ENCODE results near the gene ATF6.

The ATF6 gene

DNA sequence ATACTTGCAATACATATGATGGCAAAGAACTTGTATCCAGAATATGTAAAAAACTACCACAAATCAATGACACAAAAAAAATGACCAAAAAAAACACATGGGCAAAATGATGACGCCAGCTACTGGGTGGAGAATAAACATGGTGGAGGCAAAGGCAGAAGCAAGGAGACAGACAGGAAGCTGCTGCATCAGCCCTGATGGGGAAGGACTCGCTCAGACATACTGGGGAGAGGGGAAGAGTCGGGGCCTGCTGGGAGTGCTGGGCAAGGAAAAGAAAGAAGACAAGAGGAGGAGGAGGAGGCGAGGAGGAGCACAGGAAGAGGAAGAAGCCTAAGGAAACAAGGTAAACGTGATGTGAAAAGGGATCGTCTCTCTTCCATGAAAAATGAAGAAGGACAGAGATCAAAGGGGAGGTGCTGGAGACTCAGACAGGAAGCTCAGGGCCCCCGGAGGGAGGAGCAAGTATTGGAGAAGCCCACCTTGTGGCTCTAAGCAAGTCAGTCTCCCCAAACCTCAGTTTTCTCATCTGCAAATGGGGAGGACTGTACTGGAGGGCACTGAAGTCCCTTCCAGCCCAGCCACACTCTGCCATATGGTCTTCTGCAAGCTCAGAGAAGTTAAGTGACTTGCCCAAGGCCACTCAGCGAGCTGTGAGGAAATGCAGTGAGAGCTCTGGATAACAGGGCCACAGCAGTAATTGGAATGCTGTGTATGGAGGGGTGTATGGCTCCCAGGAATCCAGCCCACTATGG, 233.4 kb downstream of the ATF6 start:
- TF ChIP-seq, protein P1, sequence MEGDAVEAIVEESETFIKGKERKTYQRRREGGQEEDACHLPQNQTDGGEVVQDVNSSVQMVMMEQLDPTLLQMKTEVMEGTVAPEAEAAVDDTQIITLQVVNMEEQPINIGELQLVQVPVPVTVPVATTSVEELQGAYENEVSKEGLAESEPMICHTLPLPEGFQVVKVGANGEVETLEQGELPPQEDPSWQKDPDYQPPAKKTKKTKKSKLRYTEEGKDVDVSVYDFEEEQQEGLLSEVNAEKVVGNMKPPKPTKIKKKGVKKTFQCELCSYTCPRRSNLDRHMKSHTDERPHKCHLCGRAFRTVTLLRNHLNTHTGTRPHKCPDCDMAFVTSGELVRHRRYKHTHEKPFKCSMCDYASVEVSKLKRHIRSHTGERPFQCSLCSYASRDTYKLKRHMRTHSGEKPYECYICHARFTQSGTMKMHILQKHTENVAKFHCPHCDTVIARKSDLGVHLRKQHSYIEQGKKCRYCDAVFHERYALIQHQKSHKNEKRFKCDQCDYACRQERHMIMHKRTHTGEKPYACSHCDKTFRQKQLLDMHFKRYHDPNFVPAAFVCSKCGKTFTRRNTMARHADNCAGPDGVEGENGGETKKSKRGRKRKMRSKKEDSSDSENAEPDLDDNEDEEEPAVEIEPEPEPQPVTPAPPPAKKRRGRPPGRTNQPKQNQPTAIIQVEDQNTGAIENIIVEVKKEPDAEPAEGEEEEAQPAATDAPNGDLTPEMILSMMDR (IDR thresholded peaks at IDR 0.05; ENCODE audit: borderline replicate concordance, insufficient read depth, low read depth, low read length) = no peak

GRCh38 chr1:162000053-162000420, 233.9 kb downstream of the ATF6 start:
- no peak overlapping the region for H3K4me3 ChIP-seq (ENCODE audit: low read depth, low read length)
- TF ChIP-seq, protein P1 (IDR thresholded peaks at IDR 0.05; ENCODE audit: borderline replicate concordance, insufficient read depth, low read depth, low read length) = no peak

More for the DNA sequence above, 233.4 kb downstream of the ATF6 start:
- H3K4me3 ChIP-seq (ENCODE audit: low read depth, low read length) = no peak overlapping the region

GRCh38 chr1:162003061-162003829, 237.1 kb downstream of the ATF6 start:
- H3K4me3 ChIP-seq (ENCODE audit: low read depth, low read length) = no peak overlapping the region

GRCh38 chr1:162003830-162004215, 237.7 kb downstream of the ATF6 start:
- TF ChIP-seq, protein P1 (IDR thresholded peaks at IDR 0.05; ENCODE audit: borderline replicate concordance, insufficient read depth, low read depth, low read length) = no peak
- H3K4me3 ChIP-seq (ENCODE audit: low read depth, low read length) = no peak overlapping the region

More at GRCh38 chr1:162003061-162003829, 237.1 kb downstream of the ATF6 start:
- TF ChIP-seq, protein P1 (IDR thresholded peaks at IDR 0.05; ENCODE audit: borderline replicate concordance, insufficient read depth, low read depth, low read length) = no peak

- H3K4me3 ChIP-seq (ENCODE audit: low read depth, low read length) = no peak overlapping the region
Measured at GRCh38 chr1:162004441-162004950, 238.4 kb downstream of the ATF6 start.

GRCh38 chr1:162006081-162006480, 240.0 kb downstream of the ATF6 start:
- TF ChIP-seq, protein P1 (IDR thresholded peaks at IDR 0.05; ENCODE audit: borderline replicate concordance, insufficient read depth, low read depth, low read length) = no peak
- no peak overlapping the region for H3K4me3 ChIP-seq (ENCODE audit: low read depth, low read length)

More at GRCh38 chr1:162004441-162004950, 238.4 kb downstream of the ATF6 start:
- TF ChIP-seq, protein P1 (IDR thresholded peaks at IDR 0.05; ENCODE audit: borderline replicate concordance, insufficient read depth, low read depth, low read length) = no peak
